ENCODE results near the gene GSTM4.

DNA sequence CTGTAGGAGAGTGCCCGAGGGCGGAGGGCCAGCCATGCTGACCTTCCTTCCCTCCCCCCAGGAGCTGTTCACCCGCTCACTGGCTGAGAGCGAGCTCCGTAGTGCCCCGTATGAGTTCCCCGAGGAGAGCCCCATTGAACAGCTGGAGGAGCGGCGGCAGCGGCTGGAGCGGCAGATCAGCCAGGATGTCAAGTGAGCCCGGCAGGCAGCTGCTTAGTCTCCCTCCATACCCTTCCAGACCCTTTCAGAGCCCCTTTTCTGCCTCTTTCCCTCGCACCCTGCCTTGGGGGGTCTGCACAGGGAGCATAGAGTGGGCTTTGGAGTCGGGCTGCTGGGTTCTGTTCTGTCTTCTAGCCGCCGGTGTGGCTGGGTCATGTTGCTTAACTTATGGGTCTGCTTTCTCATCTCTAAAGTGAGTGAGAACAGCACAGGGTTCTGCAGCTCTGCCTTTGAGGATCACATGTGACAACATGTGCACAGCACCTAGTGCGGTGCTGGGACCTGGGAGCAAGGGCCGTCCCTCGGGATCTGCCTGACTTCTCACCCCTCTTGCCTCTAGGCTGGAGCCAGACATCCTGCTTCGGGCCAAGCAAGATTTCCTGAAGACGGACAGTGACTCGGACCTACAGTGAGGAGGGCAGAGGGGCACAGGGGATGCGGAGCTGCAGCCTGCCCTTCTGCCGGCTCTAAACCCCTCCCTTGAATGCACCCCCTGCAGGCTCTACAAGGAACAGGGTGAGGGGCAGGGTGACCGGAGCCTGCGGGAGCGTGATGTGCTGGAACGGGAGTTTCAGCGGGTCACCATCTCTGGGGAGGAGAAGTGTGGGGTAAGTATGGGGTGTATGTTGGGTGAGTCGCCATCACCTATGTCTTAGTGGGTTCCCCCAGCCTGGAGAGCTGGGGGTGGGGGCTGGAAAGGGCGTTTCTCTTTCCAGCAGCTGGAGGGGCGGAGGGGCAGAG, 30.0 kb upstream of the GSTM4 start:
- TF ChIP-seq, protein P1, sequence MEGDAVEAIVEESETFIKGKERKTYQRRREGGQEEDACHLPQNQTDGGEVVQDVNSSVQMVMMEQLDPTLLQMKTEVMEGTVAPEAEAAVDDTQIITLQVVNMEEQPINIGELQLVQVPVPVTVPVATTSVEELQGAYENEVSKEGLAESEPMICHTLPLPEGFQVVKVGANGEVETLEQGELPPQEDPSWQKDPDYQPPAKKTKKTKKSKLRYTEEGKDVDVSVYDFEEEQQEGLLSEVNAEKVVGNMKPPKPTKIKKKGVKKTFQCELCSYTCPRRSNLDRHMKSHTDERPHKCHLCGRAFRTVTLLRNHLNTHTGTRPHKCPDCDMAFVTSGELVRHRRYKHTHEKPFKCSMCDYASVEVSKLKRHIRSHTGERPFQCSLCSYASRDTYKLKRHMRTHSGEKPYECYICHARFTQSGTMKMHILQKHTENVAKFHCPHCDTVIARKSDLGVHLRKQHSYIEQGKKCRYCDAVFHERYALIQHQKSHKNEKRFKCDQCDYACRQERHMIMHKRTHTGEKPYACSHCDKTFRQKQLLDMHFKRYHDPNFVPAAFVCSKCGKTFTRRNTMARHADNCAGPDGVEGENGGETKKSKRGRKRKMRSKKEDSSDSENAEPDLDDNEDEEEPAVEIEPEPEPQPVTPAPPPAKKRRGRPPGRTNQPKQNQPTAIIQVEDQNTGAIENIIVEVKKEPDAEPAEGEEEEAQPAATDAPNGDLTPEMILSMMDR (IDR thresholded peaks at IDR 0.05): no peak
- no peak for TF ChIP-seq POLR2AphosphoS5 (IDR thresholded peaks at IDR 0.05)
